HUES6 (cell line): ENCODE measurements around the gene ANKRD31.
A peak's percentile ranks its signal among the peaks of the same experiment; 100 is the strongest.

Experiments used
- H3K27ac ChIP-seq: 2 replicates; pipeline ENCODE4 v1.7.0; 2013; ENCODE audit warnings: low read depth, mild to moderate bottlenecking, low read length, inconsistent platforms
- H3K27me3 ChIP-seq: 2 replicates; pipeline ENCODE4 v1.6.1; 2013; ENCODE audit warnings: low read length; ENCODE audit not compliant: control insufficient read depth, insufficient read depth
- H3K36me3 ChIP-seq: 2 replicates; pipeline ENCODE4 v1.6.1; 2013; ENCODE audit warnings: low read length; ENCODE audit not compliant: control insufficient read depth, insufficient read depth
- H3K4me1 ChIP-seq: 2 replicates; pipeline ENCODE4 v1.6.1; 2013; ENCODE audit warnings: low read length; ENCODE audit not compliant: control insufficient read depth, insufficient read depth
- H3K4me3 ChIP-seq: 2 replicates; pipeline ENCODE4 v1.5.1; 2013; ENCODE audit warnings: low read depth, low read length
- H3K9ac ChIP-seq: one replicate; pipeline ENCODE4 v1.6.1; 2013; ENCODE audit warnings: mild to moderate bottlenecking, low read length
- H3K9me3 ChIP-seq: 2 replicates; pipeline ENCODE4 v1.6.1; 2013; ENCODE audit warnings: low read depth, low read length; ENCODE audit not compliant: control insufficient read depth, insufficient read depth

ANKRD31 gene

GRCh38 chr5:75049456-75050351 is 187.0 kb downstream of the ANKRD31 start:
- H3K4me1 ChIP-seq, result peaks cover 29% of the 10 kb centered on the region
- peaks cover 42% of the 10 kb centered on the region for H3K27me3 ChIP-seq
- H3K9ac ChIP-seq, result no peak overlapping the region
- H3K4me3 ChIP-seq, result 0 out of 2 replicates have a peak overlapping the region, but pooled peaks have one; percentile 1
- no peaks in the 10 kb centered on the region for H3K9me3 ChIP-seq
- H3K27ac ChIP-seq, result no peak overlapping the region
- H3K36me3 ChIP-seq, result peaks cover 17% of the 10 kb centered on the region

- H3K4me3 ChIP-seq, result no peak overlapping the region
- H3K27ac ChIP-seq, result no peak overlapping the region
Observed at GRCh38 chr5:75048457-75048953, 188.2 kb downstream of the ANKRD31 start.

GRCh38 chr5:75047356-75047755 is 189.3 kb downstream of the ANKRD31 start:
- H3K9ac ChIP-seq, result no peak overlapping the region
- peaks cover 24% of the 10 kb centered on the region for H3K4me1 ChIP-seq
- peaks cover 22% of the 10 kb centered on the region for H3K36me3 ChIP-seq

More at GRCh38 chr5:75048457-75048953, 188.2 kb downstream of the ANKRD31 start:
- peaks cover 30% of the 10 kb centered on the region for H3K27me3 ChIP-seq
- peaks cover 22% of the 10 kb centered on the region for H3K36me3 ChIP-seq
- H3K9ac ChIP-seq, result no peak overlapping the region
- H3K9me3 ChIP-seq, result no peaks in the 10 kb centered on the region
- peaks cover 24% of the 10 kb centered on the region for H3K4me1 ChIP-seq

GRCh38 chr5:75046366-75047142 is 190.1 kb downstream of the ANKRD31 start:
- H3K27me3 ChIP-seq, result peaks cover 11% of the 10 kb centered on the region
- H3K36me3 ChIP-seq, result peaks cover 22% of the 10 kb centered on the region
- no peak overlapping the region for H3K27ac ChIP-seq
- no peak overlapping the region for H3K4me3 ChIP-seq
- no peaks in the 10 kb centered on the region for H3K9me3 ChIP-seq
- no peak overlapping the region for H3K9ac ChIP-seq
- peaks cover 20% of the 10 kb centered on the region for H3K4me1 ChIP-seq

More at GRCh38 chr5:75047356-75047755, 189.3 kb downstream of the ANKRD31 start:
- Histone ChIP-seq H3K27ac (no peak overlapping the region), H3K4me3 (no peak overlapping the region), H3K27me3 (peaks cover 19% of the 10 kb centered on the region), H3K9me3 (no peaks in the 10 kb centered on the region)

- peaks cover 22% of the 10 kb centered on the region for H3K36me3 ChIP-seq
- no peak overlapping the region for H3K27ac ChIP-seq
- H3K4me3 ChIP-seq, result no peak overlapping the region
- H3K9me3 ChIP-seq, result no peaks in the 10 kb centered on the region
- H3K4me1 ChIP-seq, result peaks cover 6% of the 10 kb centered on the region
- H3K27me3 ChIP-seq, result no peaks in the 10 kb centered on the region
- no peak overlapping the region for H3K9ac ChIP-seq
Observed at GRCh38 chr5:75045071-75045470, 191.6 kb downstream of the ANKRD31 start.

GRCh38 chr5:75044406-75044805 is 192.3 kb downstream of the ANKRD31 start:
- Histone ChIP-seq H3K27ac (no peak overlapping the region), H3K36me3 (peaks cover 22% of the 10 kb centered on the region), H3K4me3 (no peak overlapping the region), H3K9ac (no peak overlapping the region), H3K9me3 (no peaks in the 10 kb centered on the region), H3K27me3 (no peaks in the 10 kb centered on the region), H3K4me1 (peaks cover under 1% of the 10 kb centered on the region; the same call in 1 of the 2 replicates)

GRCh38 chr5:75043633-75044264 is 192.9 kb downstream of the ANKRD31 start:
- H3K4me3 ChIP-seq, result no peak overlapping the region
- H3K9me3 ChIP-seq, result no peaks in the 10 kb centered on the region
- H3K27ac ChIP-seq, result no peak overlapping the region

GRCh38 chr5:75042522-75042921 is 194.2 kb downstream of the ANKRD31 start:
- Histone ChIP-seq H3K27ac (no peak overlapping the region), H3K36me3 (peaks cover 22% of the 10 kb centered on the region), H3K9me3 (no peaks in the 10 kb centered on the region), H3K27me3 (no peaks in the 10 kb centered on the region), H3K9ac (no peak overlapping the region), H3K4me1 (no peaks in the 10 kb centered on the region), H3K4me3 (no peak overlapping the region)

More at GRCh38 chr5:75043633-75044264, 192.9 kb downstream of the ANKRD31 start:
- Histone ChIP-seq H3K27me3 (no peaks in the 10 kb centered on the region), H3K4me1 (no peaks in the 10 kb centered on the region), H3K9ac (no peak overlapping the region), H3K36me3 (peaks cover 22% of the 10 kb centered on the region)

- H3K27ac ChIP-seq, result no peak overlapping the region
- H3K4me3 ChIP-seq, result no peak overlapping the region
- no peak overlapping the region for H3K9ac ChIP-seq
- peaks cover 15% of the 10 kb centered on the region for H3K36me3 ChIP-seq
- H3K4me1 ChIP-seq, result no peaks in the 10 kb centered on the region
- no peaks in the 10 kb centered on the region for H3K9me3 ChIP-seq
- H3K27me3 ChIP-seq, result no peaks in the 10 kb centered on the region
Observed at GRCh38 chr5:75040973-75041372, 195.7 kb downstream of the ANKRD31 start.

- no peaks in the 10 kb centered on the region for H3K27me3 ChIP-seq
- no peak overlapping the region for H3K9ac ChIP-seq
- H3K9me3 ChIP-seq, result no peaks in the 10 kb centered on the region
- H3K36me3 ChIP-seq, result no peaks in the 10 kb centered on the region
- H3K27ac ChIP-seq, result no peak overlapping the region
- peaks cover 4% of the 10 kb centered on the region; the same call in 1 of the 2 replicates for H3K4me1 ChIP-seq
- H3K4me3 ChIP-seq, result no peak overlapping the region
Observed at GRCh38 chr5:75037106-75037505, 199.6 kb downstream of the ANKRD31 start.
